ENCODE results near the gene MROH7.
"Not testable (repeated sequence)": the region's sequence is repeated elsewhere in the genome, so short reads cannot be mapped to it uniquely, and the experiment has no call there.

The MROH7 gene

GRCh38 chr1:54610048-54610447 lies 31.5 kb upstream of the MROH7 start:
- no peak for DNase-seq

- no peak for DNase-seq
These were observed 30.7 kb upstream of the MROH7 start for GRCh38 chr1:54610601-54611580.

GRCh38 chr1:54611621-54612020 lies 30.0 kb upstream of the MROH7 start:
- no peak for DNase-seq

GRCh38 chr1:54614024-54614423 lies 27.6 kb upstream of the MROH7 start:
- DNase-seq = no peak

- DNase-seq = no peak
These were observed 27.0 kb upstream of the MROH7 start for GRCh38 chr1:54614563-54614962.

- no peak for DNase-seq
These were observed 25.9 kb upstream of the MROH7 start for GRCh38 chr1:54615531-54616279.

GRCh38 chr1:54619749-54620148 lies 21.8 kb upstream of the MROH7 start:
- no peak for DNase-seq

- no peak for DNase-seq
These were observed 18.2 kb upstream of the MROH7 start, which contains the start of gene FAM151A for GRCh38 chr1:54623216-54624007. Gene FAM151A, minus strand, starts transcription at chr1:54623525. Its CDS starts 130 bp downstream, at chr1:54623395.

- no peak for DNase-seq
These were observed 16.8 kb upstream of the MROH7 start for GRCh38 chr1:54624466-54625464.

- DNase-seq = peak in 1 of 14 donors; percentile 33
These were observed 14.4 kb upstream of the MROH7 start for GRCh38 chr1:54627196-54627595.

- not testable (repeated sequence) for DNase-seq
These were observed 5.8 kb upstream of the MROH7 start for GRCh38 chr1:54635804-54636203.

- DNase-seq = not testable (repeated sequence)
These were observed 4.8 kb upstream of the MROH7 start for GRCh38 chr1:54636461-54637446.

- DNase-seq = no peak
These were observed 1.2 kb upstream of the MROH7 start for GRCh38 chr1:54640361-54640760.

GRCh38 chr1:54643736-54644135 lies 2.1 kb downstream of the MROH7 start:
- DNase-seq = no peak

GRCh38 chr1:54645806-54646676 lies 4.5 kb downstream of the MROH7 start:
- no peak for DNase-seq

- DNase-seq = no peak
These were observed 7.7 kb downstream of the MROH7 start for GRCh38 chr1:54649130-54649898.

GRCh38 chr1:54649921-54650320 lies 8.3 kb downstream of the MROH7 start:
- no peak for DNase-seq

GRCh38 chr1:54650417-54650816 lies 8.8 kb downstream of the MROH7 start:
- no peak for DNase-seq

Data from C1 segment of cervical spinal cord (tissue), 14 donors.